NCI-H2107 treated with DMSO at 0.1 percent for 48 hours (cell line): ENCODE measurements around the gene UTRN.

Source experiments
- DNase-seq: peaks from one replicate; lab custom pipeline; 2025; ENCODE audit not compliant: unreplicated experiment; lab: John Stamatoyannopoulos, UW

Gene UTRN

GRCh38 chr6:144307880-144308279 lies 22.7 kb downstream of the UTRN start:
- DNase-seq = no peak

DNA sequence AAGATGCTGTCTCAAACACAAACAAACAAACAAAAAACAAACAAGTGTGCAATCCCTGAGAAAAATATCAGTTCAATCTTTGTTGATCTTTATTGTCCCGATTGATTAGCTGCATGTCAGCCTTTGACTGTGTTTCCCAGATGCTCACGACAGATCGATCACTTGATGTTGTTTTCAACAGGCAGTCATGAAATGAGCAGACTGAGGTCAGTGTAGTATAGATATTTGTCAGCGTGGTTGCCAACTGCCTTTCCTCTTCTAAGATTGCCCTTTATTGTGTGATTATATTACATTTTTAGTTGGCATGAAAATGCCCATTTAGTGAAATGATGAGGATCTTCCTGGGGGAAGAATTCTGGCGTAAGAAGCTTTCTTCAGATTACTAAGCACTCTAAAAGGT lies 25.6 kb downstream of the UTRN start:
- no peak for DNase-seq

DNA sequence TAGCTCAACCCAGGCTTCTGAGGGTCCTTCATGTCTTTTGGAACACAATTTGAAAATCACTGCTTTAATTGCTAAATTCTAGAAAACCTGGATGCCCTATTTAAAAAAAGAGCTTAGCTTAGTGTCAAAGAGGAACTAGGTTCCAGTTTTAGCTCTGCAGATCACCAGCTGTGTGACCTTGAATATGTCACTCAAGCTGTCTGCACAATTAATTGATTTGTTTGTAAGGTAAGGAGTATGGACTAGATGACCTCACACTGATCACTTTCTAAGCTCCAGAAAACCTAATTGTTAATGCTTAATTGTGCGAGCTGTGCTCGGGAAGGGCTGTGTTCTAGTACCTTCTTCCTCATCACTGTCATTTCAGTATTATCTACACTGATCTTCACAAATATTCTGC lies 26.2 kb downstream of the UTRN start:
- no peak for DNase-seq

GRCh38 chr6:144314003-144314485 lies 28.9 kb downstream of the UTRN start:
- DNase-seq = no peak

DNA sequence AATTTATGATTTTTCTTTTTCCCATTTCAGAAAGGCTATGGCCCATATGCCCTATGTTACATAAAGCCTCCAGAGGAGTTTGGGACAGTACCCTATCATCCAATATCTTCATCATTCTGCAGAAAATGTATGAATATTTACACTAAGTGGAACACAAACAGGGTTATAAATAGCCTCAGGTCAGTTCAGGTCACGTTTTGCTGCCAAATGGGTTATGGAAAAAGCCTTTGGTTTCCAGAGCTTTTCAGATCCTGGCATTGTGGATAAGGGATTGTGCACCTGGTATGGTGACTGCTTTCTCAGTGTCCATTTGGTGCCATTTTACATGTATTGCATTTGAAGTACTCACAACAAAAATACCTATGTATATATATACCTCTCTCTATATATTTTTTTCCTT lies 29.4 kb downstream of the UTRN start:
- no peak for DNase-seq

GRCh38 chr6:144315226-144315980 lies 30.3 kb downstream of the UTRN start:
- DNase-seq = no peak

- DNase-seq = no peak
These were observed 31.1 kb downstream of the UTRN start for GRCh38 chr6:144315981-144316861.

DNA sequence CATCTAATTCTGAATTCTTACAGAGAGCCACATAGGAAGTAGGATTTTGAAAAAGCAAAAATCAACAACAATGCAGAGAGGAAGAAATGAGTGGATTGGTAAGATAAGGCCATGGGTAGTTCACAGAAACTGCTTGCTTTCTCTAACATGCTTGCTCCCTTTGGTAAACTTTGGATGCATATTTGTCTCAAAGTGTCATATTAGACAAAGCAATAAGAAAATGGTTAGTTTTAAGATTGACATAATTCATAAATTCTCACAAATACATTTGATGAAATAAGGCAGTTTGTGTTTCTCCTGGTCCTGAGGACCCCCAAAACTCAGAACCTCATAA lies 31.7 kb downstream of the UTRN start:
- DNase-seq = no peak

DNA sequence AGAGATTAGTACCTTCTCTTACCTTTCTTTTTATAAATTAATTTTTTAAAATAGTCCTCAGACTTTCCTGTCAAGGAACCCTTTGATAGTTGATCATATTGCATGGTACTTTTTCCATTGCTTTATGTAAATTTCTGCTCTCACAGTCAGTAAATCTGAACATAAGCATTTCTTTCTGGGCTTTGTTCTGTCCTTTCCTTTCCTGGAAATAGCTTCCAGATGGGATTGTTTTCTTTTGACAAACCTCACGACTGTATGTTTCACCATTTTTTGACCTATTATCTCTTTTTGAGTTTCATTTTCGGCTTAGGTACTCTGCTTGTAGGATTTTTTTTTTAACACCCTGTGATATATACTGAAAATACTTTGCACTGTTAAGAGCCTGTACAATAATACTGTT lies 32.6 kb downstream of the UTRN start:
- DNase-seq = no peak

DNA sequence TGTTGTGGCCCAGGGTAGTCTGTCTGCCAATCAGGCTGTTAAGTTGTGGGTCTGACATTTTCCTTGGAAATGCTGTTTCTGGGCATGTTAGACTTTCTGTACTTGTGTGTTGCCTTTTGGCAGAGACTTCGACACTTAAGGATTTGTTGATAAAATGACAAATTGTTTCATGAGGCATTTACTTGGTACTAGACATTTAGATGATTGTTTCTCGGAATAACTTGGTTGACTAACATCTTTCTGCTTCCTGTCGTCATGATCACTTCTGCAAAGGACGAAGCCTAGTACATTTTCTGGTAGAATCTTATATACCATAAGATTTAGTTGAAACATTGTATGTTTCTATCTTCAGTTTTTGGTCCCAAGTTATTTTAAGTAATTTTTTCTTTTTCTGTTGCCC lies 34.1 kb downstream of the UTRN start:
- DNase-seq = no peak

DNA sequence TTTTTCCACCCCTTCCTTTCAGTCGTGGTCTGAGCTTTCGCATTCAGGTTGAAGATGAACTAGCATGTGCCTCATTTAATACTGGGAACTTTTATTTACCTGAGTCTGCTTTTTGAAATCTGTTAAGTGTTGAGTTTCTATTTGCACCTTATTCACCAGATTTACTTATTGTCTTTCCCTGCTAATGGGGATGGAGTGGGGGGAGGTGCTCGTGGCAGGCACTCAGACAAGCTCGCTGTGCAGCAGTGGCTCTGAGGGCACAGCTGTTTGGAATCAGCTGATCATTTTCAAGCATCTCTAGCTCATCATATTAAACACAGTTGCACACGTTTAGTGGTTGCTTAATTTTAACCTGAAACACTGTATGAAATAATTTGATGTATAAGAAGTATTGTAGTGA lies 35.6 kb downstream of the UTRN start:
- no peak for DNase-seq

GRCh38 chr6:144321839-144322591 lies 36.9 kb downstream of the UTRN start:
- no peak for DNase-seq

GRCh38 chr6:144325232-144325631 lies 40.1 kb downstream of the UTRN start:
- no peak for DNase-seq

- no peak for DNase-seq
These were observed 41.3 kb downstream of the UTRN start for GRCh38 chr6:144326393-144326792.

- DNase-seq = no peak
These were observed 41.9 kb downstream of the UTRN start for GRCh38 chr6:144327081-144327480.

DNA sequence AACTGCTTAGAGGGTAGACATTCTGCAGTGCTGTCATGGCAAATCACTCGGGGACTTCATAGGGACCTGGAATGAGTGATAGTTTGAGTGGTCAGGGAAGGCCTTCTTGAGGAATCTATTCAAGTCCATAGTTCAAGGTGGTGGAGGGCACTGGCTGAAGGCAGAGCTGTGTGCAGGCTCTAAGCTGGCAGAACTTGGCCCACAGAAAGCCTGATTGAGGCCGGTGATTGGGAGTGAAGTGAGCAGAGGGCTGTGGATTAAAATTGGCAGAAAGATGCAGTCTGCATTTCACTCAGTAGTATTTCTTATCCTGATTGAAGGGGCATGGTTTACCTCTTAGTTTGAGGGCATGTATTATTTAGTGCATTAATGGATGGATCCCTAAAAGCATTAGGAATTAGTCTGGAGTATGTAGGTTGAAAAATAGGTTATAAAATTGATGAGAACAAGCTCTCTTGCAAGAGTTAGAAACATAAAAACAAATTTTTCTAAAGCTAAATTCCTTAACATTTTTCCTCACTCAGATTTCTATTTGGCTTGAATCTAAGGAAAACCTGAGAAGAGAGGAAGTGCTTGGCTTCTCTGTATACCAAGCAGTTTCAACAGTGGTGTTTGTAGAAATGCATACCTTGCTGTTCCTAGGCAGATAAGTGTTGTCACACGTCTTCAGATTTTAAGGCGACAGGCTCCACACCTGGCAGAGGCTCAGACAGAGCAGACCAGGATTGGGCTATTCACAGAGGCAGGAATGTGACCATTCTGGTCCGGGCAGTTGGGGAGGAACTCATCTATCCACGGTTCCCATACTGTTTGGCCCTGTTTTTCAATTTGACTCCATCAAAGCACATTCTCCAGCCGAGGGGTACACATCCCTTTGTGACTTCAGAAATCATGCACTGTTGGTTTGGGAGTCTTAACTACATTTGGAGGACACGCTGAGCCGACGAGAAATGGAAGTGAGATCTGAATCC lies 45.2 kb downstream of the UTRN start:
- DNase-seq = no peak

- DNase-seq = no peak
These were observed 46.4 kb downstream of the UTRN start for GRCh38 chr6:144331491-144331969.

- DNase-seq = no peak
These were observed 47.0 kb downstream of the UTRN start for GRCh38 chr6:144332177-144332576.

- DNase-seq = no peak
These were observed 49.1 kb downstream of the UTRN start for GRCh38 chr6:144334150-144334708.
